ENCODE measurements around the gene DERL3.

DERL3 gene

DNA sequence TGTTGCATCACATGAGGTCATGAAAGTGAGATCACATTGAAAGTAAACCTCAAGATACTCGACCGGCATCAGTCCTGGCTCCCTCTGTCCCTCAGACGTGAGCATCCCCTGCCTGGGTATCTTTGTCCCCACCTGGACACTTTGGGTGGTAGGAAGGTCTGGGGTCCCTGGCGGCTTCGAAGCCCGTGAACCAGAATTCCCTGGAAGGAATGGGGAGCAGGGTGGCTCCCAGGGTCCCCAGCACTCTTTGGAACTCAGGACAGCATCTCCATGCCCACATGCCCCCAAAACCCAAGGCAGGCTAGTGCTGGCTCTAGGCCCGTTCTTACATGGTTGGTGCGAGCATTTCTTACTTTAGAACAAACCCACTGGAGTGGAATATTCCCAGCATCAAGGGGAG lies 7.5 kb downstream of the DERL3 start:
- ATAC-seq (no peak), DNase-seq (no peak)

DNA sequence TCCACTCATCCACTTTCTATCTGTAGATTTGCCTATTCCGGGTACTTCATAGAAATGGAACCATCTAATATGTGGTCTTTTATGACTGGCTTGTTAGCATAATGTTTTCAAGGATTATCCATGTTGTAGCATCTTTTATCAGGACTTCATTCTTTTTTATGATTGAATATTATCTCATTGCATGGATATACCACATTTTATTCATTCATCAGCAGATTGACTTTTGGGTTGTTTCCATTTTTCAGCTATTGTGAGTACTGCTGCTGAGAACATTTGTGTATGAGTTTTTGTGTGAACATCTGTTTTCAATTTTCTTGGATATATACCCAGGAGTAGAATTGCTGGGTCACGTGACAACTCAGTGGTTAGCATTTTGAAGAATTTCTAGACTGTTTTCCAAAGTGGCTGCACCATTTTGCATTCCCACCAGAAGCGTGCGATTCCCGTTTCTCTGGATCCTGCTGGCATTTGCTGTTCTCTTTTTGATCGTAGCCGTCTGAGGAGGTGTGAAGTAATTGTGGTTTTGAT lies 8.9 kb downstream of the DERL3 start:
- ATAC-seq (no peak), DNase-seq (no peak)

DNA sequence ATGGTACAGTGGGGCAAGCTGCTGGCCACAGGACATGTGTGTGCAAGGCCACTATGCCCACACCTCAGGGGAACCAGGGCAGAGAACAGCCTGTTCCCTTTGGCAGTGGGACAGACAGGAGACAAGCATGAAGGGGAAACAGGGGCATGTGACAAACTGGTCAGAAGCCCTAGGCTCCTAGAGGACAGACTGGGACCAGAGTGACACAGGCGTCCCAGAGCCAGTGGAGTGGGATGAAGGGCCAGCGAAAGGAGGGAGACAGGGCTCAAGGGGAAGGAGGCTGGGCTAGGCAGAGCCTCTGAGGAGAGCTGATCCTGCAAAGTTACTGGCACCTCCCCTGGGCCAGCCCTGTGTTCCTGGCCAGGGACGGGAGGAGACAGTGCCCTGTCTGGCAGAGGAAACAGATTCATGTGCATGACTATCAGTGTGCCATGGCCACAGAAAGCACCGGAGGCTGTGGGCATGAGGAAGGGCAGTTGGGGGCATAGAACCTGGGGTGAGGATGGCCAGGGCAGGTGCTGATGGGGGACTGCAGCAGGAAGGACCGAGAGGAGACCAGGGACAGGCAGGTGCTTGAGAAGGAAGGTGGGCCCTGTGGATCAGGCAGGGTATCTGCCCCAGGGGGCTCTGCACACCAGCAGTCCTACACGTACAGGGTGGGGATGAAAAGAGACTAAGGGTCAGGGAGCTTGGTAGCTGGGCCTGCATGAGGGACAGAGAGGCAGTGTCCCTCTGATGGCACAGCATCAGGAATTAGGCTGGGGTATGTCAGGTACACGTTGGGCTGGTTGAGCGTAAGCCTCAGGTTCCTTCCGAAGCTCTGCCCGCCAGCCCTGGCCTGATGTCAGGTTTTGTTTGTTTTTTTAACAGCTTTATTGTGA lies 9.8 kb downstream of the DERL3 start:
- DNase-seq (no peak), ATAC-seq (no peak)

DNA sequence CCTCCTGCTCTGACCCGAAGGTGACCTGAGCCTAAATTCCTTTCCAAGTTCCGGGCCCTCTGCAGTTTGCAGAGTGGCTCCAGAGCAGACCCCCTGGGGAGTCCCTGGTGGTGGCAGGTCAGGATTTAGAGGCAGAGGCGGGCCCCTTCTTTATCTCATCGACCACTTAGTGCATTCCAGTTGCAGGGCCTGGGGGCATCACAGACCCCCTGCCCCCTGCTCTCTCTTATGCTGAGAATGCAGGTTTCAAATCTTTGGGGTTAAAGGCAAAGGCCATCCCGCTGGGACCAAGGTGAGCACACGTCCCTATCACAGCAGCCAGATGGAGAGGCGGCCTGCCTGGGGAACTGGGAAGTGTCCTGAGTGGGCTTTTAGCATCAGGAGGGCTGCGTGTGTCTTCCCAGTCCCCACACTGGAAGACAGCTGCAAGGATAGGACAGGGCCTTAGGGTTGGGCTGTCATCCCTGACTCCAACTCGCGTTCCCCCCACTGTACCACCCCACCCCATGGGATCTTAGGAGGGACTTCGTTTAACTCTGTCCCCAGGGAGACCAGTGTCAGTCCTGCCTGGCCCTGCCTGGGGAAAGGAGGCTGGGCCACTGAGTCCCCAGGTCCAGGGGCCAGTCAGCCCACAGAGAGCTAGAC lies 11.3 kb downstream of the DERL3 start:
- ATAC-seq (no peak), DNase-seq (no peak)

DNA sequence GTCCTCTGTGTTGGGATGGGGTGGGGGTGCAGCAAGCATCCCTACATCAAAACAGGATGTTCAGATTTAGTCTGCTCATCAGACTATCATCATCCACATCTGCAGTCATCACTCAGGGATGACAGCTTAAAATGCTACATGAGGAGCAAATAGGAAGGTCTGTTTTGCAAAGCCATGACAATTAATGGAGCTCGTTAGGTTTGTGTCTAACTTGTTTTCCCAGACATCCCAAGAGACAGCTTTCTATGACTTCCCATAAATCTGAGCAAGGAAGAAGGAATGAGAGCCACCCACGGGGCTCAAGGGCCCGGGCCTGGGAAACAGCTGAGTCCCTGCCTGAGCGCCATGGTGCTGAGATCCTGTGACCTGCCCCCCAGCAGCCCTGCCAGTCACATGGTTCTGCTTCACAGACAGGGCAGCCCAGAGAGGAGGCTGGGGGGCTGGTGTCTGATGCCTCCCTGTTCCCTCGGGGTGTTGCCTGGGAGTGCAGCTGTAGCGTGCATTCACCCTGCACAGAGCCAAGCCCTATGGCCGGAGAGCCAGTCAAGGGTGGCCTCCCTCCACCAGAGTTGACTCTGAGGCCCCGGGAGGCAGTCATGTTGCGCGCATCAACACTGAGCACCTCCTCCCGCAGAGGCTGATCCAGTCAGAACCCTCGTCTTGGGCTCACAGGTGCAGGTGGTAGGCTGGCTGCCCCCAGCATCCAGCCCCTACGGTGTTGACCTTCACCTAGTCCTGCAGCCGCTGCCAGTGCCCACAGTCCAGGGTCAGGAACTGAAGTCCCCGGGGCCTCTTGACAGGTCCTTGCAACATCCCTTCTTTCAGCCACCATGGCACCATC lies 12.1 kb downstream of the DERL3 start:
- no peak for DNase-seq
- no peak for ATAC-seq

DNA sequence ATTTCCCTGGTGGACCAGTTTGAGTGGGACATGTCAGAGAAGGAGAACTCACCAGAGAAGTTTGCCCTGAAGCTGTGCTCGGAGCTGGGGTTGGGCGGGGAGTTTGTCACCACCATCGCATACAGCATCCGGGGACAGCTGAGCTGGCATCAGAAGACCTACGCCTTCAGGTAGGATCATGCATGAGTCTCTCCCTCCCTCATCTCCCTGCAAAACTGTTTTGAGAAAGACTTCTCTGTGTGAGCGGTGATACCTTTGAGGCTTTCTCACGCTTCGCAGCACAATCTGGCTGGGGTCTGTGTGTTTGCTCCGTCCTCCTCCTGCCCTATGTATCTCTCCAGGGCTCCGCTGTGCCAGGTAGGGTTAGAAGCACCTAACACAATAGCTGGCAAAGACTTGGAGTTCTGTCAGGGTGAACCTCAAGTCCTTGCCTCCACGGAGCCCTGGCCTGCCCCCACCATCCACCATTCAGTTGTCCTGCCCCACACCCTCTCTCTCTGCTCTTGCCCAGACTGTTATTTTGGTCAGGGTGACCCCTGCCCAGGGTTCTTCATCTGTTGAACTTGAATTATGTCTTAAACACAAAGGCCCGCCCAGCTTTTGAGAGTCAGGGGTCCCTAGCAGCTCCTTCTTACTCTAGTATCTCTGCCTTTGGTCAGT lies 13.4 kb downstream of the DERL3 start:
- no peak for DNase-seq
- ATAC-seq, result no peak

DNA sequence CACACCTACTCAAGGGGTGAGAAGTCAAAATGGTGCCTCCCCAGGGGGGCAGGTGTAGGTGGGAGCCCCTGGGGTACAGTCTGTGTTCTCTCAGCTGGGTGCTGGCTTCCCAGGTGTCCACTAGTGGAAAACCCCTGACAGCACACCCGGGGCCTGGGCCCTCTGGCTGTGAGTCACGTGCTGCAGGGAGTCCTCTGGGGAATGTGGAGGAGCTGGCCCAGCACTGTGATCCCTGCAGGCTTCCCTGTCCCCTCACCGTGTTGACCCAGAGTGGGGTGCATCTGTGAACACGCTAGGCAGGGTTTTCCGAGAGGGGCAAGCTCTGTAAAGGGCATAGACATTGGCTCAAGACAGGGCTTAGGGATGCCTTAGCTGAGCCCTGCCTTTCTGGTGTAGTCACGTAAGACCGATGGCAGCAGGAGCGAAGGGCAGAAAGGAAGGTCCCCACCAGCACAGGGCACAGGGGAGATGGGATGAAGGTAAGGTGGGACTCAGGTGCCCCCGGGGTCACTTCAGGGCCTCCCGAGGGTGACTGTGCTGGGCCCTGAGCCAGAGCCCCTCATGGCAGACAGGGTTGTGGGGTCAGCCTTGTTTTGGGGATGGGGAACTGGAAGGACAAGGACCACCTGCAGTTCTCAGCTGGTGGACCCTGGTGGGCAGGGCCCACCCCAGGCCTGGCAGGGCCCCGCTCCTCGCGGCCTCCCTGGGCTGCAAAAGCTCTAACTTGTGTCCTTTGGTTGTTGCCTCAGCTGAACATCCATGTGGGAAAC lies 14.1 kb downstream of the DERL3 start:
- no peak for DNase-seq
- no peak for ATAC-seq

DNA sequence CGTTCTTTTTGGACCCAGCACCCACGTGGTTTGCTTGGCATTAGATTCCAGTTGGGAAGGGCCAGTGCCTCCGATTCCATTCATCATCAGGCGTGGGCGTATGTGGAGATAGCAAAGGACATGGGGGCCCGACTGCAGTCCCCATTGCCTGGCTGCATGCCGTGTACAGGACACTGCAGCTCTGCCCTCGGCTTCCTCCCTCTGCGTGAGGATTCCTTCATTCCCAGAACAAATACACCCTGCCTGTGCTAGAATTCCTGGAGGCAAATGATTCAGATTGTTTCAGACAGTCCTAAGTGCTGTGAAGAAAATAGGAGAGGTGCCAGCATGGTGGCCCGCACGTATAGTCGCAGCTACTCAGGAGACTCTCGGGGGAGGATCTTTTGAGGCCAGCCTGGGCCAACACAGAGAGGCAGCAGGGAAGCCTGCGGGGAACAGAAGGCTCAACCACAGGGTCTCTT lies 15.4 kb downstream of the DERL3 start:
- no peak for ATAC-seq

DNA sequence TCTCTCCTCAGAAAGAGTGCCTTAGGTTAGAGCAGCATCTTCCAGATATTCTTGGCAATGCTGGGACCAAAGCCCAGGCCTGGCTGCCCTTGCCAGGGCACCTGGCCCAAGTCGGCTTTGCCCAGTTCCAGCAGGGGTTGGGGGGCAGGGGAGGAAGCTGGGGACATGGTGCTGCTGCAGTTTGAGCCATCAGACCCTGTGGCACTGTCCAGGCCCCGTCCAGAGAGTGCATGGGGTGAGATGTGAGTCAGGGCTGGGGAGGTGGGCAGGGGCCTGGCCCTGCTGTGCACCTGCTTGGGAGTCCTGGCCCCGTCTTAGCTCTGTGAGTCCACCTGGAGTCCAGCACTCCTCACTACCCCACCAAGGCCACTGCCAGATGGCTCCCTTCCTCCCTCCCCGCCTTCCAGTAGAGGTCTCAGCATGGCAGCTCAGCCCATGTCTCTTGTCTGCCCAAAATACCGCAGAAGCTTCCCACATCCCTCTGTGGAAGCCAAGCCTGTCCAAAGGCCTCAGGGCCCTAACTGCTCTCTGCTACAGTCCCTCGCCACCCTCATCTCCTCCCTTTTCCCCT lies 16.6 kb downstream of the DERL3 start:
- DNase-seq (no peak), ATAC-seq (no peak)

More for the DNA sequence above, 15.4 kb downstream of the DERL3 start:
- no peak for DNase-seq

DNA sequence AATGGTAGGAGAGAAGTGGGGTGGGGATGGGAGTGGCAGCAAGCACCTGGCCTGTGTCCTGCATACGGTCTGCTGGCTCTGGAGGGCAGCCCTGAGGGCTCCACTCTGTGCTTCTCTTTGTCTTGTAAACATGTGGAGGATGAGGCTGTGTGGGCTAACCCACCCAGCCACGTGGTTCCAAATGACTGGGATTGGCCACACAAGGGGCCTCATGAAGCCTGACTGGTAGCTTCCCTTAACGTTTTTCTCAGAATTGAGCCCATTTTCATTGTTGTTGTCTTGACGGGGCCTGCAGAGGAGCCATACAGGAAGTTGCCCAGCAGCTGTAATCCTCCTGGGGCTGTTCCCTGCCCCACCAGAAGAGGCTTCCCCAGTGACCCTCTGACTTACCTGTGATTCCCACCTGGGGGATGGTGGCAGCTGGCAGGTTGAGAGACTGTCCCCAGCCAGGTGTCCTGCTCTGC lies 18.0 kb downstream of the DERL3 start:
- ATAC-seq, result peak; percentile 41
- DNase-seq, result no peak

DNA sequence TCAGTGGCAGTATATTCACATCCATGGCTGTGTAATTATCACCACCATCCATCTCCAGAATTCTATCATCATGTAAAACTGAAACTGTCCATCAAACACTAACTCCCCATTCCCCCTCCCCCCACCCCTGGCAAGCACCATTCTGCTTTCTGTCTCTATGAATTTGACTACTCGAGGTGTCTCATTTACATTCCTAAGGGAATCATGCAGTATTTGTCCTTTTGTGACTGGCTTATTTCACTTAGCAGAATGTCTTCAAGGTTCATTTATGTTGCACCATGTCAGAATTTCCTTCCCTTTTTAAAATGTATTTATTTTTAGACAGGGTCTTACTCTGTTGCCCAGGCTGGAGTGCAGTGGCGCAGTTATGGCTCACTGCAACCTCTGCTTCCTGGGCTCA lies 20.3 kb downstream of the DERL3 start:
- no peak for DNase-seq
- ATAC-seq, result no peak

DNA sequence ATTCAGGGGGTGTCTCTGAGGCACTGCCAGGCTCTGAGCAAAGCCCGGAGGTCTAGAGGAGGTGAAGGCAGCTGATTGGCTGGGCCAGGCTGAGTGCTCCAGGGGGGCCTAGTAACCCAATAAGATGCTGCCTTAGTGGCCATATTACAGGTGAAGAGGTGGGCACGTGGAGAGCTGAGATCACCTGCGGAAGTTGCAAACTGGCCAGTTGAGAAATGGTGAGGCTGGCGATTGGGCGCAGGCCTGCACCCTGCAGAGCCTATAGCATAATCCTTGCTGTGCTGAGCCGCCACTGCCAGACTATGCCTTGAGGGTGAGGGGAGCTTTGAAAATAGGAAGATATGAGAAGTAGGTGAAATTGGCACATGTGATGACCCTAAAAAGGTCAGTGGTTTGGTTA lies 21.7 kb downstream of the DERL3 start:
- no peak for ATAC-seq
- DNase-seq, result no peak

DNA sequence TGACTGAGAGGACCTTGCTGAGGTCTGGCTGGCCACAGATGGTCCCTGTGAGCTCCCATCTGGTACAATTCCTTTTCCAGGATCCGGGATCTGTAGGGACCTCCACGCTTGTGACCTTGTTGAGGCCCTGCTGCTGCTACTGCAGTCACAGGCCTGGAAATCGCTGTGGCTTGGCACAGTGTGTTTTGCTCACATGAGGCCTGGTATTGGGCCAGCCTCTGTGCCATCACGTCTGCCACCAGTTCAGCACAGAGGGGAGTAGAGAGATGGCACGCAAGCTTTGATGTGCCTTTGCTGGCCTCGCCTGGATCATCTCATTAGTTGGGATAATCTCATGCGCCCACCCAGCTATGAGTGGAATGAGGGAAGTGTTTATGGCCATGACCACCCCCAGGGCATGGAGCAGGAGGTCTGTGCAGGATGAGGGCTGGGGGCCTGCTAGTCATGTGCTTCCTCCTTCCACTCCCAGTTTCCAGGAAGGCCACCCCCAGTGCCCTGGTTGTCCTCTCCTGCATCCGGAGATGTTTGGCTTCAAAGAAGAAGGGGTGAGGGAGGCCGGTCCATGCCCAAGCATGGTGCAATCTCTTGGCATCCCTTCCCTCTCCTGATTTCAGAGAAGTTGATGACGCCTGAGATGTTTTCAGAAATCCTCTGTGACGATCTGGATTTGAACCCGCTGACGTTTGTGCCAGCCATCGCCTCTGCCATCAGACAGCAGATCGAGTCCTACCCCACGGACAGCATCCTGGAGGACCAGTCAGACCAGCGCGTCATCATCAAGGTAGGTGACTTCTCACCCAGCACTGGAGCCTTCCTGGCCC lies 22.4 kb downstream of the DERL3 start:
- DNase-seq, result no peak
- ATAC-seq, result no peak

DNA sequence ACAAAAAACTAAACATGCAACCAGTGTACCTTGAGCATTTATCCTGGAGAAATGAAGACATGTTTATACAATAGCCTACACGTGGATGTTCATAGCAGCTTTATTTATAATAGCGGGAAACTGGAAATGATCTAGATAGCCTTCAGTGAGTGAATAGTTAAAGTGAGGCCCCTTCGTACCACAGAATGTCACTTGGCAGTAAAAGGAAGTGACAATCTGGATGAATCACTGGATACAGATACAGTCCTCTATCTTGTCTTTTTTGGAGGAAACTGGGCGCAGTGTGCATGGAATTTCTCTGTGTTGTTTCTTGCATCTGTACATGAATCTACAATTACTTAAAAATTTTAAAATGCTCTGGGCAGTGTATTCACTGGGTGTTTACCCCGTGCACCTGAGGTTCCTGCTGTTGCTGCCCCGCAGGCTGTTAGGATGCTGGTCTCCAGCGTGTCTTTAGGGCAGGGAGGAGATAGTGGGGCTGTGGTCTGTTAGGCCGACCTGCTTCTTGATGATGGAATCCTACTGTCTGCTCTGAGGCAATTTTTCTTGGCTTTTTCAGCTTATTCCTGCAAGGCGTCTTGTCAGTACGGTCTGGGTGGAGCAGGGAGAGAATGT lies 23.2 kb downstream of the DERL3 start:
- ATAC-seq (no peak), DNase-seq (no peak)

DNA sequence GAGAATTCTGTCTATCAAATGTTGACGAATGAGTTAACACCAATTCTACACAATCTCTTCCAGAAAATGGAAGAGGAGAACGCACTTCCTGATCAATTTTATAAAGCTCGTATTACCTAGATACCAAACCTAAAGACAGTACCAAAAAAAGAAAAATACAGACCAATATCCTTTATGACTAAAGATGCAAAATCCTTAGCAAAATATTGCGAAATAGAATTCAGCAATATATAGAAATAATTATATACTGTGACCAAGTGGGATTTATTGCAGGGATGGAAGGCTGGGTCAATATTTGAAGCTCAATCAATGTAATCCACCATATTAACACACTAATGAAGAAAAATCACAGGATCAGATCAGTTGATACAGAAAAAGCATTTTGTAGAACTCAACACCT lies 26.4 kb downstream of the DERL3 start:
- DNase-seq, result no peak
- ATAC-seq, result no peak

DNA sequence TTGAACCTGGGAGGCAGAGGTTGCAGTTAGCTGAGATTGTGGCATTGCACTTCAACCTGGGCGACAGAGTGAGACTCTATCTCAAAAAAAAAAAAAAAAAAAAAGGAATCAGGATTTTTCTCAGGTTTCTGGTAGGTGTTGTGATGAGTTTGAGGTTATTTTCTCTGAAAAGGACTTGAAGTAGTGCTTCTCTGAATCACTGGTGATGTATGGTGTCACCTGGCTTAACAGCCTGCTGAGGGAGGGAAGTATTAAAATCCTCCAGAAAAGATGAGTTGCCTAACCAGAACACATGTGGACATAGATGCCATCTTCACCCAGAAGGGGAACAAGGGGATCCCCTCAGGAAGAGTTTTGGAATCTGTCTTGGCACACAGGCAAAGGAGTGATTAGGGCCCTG lies 32.0 kb downstream of the DERL3 start:
- no peak for DNase-seq
- no peak for ATAC-seq

DNA sequence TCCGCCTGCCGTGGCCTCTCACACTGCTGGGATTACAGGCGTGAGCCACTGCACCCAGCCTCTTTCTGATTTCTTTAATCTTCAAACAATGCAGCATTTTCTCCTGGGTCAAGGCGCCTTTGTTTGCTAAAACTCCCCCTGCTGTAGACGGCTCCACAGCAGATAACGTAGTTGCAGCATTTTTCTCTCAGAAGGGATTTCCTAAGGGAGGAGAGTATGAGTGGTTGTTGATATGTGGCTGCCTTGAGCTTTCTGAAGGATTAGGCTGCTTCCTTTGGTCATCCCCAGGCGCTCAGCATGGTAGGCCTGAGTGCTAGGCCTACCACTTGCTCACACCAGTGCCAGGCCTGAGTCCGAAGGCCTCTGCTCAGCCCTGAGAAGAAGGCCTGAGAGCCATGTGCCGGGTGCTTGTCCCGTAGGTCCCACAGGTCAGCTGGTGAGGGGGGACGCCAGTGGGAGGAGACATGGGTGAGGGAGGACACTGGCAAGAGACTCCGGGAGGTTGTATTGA lies 34.0 kb downstream of the DERL3 start:
- DNase-seq (no peak), ATAC-seq (no peak)

DNA sequence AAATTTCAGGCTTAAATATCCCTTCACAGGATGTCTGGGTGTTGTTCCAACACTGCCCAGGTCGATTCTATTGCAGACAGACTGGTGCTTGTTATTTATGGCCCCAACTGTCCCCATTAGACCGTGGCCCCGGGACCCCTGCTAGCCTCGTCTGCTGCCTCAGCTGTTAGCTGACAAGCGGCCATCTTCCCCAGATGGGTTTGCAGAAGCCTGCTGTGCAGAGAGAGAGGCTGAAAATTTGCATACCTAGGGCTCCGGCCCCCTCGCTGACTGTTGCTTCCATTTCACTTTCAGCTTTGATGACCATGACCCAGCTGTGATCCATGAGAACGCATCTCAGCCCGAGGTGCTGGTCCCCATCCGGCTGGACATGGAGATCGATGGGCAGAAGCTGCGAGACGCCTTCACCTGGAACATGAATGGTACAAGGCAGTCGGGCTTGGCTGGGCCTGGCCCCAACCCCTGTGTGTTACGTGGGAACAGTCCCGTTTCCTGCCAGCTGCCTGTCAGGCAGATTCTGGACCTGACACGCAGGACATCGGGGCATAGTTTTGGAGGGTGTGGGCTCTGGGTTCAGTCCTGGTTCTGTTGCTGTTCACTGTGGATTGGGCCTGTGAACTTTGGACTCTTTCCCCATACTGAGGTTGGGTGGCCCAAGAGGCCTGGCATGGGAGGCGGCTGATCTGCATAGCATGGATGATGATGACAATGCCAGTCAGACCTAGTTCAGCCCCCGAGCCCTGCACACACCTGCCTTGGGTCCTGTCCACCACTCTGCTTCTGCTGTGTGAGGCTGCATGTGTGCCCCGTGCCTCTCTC lies 35.6 kb downstream of the DERL3 start:
- ATAC-seq (no peak), DNase-seq (no peak)

Measured in stimulated activated naive CD8-positive, alpha-beta T cell treated with anti-CD3 and anti-CD28 coated beads, Interleukin-15, Interleukin-2, amounts not matched to agents 100 U/mL and 50 U/mL, for 24 hours (primary cell).